D721Med (cell line): ENCODE measurements around the gene RALGPS1.

Experiments
- DNase-seq: peaks from one replicate; pipeline ENCODE4 v3.0.0; 2011; ENCODE audit warnings: low spot score; ENCODE audit not compliant: insufficient read length
- FAIRE-seq: peaks from 2 replicates; lab custom pipeline; 2011; peaks lifted over from hg19 to GRCh38; lab: Jason Lieb, UNC
- TF ChIP-seq, protein P1 (sequence below): IDR thresholded peaks from 2 replicates; pipeline ENCODE4 v1.5.1; 2012; ENCODE audit warnings: mild to moderate bottlenecking, control low read depth; ENCODE audit not compliant: insufficient read depth; ENCODE audit errors: missing control alignments

The RALGPS1 gene

DNA sequence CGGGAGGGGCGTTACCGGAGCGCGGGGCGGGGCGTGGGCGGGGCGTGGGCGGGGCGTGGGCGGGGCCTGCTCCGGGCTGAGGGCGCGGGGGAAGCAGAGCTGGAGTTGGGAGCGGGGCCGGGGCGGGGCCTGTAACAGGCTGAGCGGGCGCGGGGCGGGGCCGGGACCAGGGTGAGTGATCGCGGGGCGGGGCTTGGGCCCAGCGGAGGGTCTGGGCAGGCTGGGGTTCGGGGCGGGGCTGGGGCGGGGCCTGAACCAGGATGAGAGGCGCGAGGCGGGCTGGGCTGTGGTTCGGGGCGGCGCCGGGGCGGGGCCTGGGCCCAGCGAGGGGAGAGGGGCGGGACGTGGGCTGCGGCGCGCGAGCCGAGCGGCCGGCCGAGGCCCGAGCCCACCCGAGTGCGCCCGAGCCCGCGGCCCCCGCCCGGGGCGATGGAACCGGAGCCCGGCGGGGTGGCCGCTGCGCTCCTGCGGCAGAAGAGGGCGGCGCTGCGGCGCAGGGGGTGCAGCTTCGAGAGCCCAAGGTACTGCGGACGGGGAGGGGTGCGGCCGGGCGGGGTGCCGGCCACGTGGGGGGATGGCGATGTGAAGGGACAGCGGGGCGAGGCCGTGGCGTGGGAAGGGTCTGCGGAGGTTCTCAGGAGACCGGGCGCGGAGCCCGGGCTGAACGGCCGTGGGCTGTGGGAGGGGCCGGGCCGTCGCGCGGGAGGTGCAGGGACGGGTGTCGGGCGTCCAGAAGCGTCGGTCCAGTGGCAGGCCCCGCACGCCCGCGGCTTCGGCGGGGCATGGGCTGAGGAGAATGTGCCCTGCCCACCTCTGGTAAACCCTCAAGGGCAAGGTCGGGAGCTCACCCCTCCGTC lies 310.5 kb downstream of the RALGPS1 start:
- no peak for FAIRE-seq
- peak; percentile 87 for DNase-seq
- TF ChIP-seq, protein P1, sequence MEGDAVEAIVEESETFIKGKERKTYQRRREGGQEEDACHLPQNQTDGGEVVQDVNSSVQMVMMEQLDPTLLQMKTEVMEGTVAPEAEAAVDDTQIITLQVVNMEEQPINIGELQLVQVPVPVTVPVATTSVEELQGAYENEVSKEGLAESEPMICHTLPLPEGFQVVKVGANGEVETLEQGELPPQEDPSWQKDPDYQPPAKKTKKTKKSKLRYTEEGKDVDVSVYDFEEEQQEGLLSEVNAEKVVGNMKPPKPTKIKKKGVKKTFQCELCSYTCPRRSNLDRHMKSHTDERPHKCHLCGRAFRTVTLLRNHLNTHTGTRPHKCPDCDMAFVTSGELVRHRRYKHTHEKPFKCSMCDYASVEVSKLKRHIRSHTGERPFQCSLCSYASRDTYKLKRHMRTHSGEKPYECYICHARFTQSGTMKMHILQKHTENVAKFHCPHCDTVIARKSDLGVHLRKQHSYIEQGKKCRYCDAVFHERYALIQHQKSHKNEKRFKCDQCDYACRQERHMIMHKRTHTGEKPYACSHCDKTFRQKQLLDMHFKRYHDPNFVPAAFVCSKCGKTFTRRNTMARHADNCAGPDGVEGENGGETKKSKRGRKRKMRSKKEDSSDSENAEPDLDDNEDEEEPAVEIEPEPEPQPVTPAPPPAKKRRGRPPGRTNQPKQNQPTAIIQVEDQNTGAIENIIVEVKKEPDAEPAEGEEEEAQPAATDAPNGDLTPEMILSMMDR = peak; percentile 20

DNA sequence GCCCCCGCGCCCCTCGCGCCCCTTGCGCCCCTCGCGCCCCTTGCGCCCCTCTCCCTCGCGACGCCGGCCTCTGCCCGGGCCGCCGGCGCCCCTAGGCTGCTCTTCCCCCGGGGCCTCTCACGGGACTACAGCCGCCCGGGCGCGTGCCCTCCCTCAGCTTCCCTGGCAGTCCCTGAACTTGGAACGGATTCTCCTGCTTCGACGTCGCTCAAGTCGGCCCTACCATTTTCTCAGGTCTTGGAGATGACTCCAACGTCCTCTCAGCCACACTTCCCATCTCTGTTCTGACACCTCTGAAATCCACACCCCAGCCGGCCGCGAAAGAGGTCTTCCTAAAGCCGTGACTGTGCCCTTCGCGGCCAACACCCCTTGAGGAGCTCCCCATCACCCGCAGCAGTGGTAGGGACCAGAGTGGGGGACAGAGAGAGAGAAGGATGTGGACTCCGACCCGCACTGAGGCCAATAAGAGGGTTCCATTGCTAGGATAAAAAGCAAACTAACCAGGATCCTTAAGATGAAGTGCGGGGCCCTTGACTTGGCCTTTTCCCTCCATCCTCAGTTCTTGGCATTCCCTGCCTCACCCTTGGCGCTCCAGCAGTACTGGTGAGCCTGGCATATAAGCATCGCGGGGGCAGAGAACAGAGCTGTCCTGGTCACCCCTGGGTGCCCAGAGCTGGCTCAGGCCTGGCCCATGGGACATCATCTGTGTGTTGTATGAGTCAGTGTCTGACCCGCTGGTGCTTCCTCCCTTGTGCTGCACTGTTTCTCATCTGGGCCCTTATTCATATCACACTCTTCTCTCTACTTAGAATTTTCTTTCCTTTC lies 311.4 kb downstream of the RALGPS1 start:
- TF ChIP-seq, protein P1 = no peak
- DNase-seq = no peak
- no peak for FAIRE-seq

- FAIRE-seq (no peak), DNase-seq (no peak)
- TF ChIP-seq, protein P1 = no peak
Measured at GRCh38 chr9:127229691-127230417, 315.3 kb downstream of the RALGPS1 start.

GRCh38 chr9:127231666-127232065 lies 317.1 kb downstream of the RALGPS1 start:
- TF ChIP-seq, protein P1 = no peak
- FAIRE-seq = no peak
- no peak for DNase-seq

GRCh38 chr9:127232833-127233549 lies 318.4 kb downstream of the RALGPS1 start:
- TF ChIP-seq, protein P1 = no peak
- FAIRE-seq = no peak
- DNase-seq = no peak

GRCh38 chr9:127233550-127233949 lies 319.0 kb downstream of the RALGPS1 start:
- TF ChIP-seq, protein P1 = no peak
- DNase-seq (no peak), FAIRE-seq (no peak)
